Measurements from ENCODE around the gene INPP4B. TPM values are rescaled to one million over a fixed set of nuclear protein-coding genes. Genes with fewer than 3 reads are reported as not detected.

The INPP4B gene
- total and polyA plus RNA-seq, 3 donors from 2014 or later: 23.2 to 64.5 (median 55.2) TPM

- H3K27ac ChIP-seq: no peak overlapping the region
- TF ChIP-seq POLR2A (IDR thresholded peaks at IDR 0.05): no peak
- TF ChIP-seq, protein P1, sequence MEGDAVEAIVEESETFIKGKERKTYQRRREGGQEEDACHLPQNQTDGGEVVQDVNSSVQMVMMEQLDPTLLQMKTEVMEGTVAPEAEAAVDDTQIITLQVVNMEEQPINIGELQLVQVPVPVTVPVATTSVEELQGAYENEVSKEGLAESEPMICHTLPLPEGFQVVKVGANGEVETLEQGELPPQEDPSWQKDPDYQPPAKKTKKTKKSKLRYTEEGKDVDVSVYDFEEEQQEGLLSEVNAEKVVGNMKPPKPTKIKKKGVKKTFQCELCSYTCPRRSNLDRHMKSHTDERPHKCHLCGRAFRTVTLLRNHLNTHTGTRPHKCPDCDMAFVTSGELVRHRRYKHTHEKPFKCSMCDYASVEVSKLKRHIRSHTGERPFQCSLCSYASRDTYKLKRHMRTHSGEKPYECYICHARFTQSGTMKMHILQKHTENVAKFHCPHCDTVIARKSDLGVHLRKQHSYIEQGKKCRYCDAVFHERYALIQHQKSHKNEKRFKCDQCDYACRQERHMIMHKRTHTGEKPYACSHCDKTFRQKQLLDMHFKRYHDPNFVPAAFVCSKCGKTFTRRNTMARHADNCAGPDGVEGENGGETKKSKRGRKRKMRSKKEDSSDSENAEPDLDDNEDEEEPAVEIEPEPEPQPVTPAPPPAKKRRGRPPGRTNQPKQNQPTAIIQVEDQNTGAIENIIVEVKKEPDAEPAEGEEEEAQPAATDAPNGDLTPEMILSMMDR (IDR thresholded peaks at IDR 0.05): no peak
- 69 to 77% methylated on average over 9 of the region's 9 CpGs for WGBS, 2 donors
- intact Hi-C loops (cut with DNase I; ENCODE audit: low total_unique reads): no loop called here
- no peak for DNase-seq
- H3K4me1 ChIP-seq: no peaks in the 10 kb centered on the region
- H3K4me3 ChIP-seq: no peak overlapping the region
- no peaks in the 10 kb centered on the region for H3K27me3 ChIP-seq
- H3K9me3 ChIP-seq: no peaks in the 10 kb centered on the region
- H3K36me3 ChIP-seq (ENCODE audit: low read depth, missing control alignments): no peaks in the 10 kb centered on the region
Measured at GRCh38 chr4:142121448-142122350, 724.4 kb downstream of the INPP4B start.

DNA sequence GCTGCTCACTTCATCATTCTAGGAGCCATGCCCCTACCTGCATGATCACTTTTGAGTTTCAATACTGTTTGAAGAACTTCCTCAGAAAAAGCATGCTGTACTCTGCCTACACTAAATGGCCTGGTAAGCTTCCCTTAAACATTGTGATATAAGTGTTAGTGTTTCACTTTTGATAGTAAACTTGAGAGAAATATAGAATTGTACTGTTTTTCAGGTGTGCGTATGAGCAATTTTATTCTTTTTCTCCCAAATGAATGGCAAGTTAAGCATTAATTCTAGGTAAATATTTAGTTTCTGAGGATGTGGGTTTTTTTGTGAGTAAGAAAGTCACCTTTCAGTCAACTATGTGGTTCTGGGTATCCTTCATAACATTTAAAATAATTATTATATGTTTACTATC, 725.2 kb downstream of the INPP4B start:
- TF ChIP-seq, protein P1 (IDR thresholded peaks at IDR 0.05): no peak
- no peak for TF ChIP-seq POLR2A (IDR thresholded peaks at IDR 0.05)
- intact Hi-C loops (cut with DNase I; ENCODE audit: low total_unique reads): no loop called here

DNA sequence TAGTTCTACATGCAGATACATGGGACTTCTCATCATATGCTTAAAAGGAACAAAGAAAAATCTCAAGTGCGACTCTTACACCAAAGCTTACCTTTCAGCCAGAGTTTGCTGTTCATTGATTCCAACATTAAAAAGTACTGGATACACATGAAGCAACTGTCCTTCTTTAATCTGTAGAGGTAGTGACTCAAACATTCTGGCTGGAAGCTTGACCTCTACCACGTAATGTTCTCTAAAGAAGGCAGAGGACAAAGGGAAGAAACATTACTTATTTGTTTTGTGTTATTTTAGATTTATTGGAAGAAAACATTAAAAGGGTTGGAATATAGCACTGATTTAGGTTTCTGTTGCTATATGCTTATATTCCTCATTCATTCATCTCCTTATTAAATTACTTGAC, 733.6 kb downstream of the INPP4B start:
- Histone ChIP-seq H3K9me3 (no peaks in the 10 kb centered on the region), H3K36me3 (ENCODE audit: low read depth, missing control alignments) (no peaks in the 10 kb centered on the region), H3K4me3 (no peak overlapping the region), H3K27ac (no peak overlapping the region), H3K4me1 (no peaks in the 10 kb centered on the region), H3K27me3 (no peaks in the 10 kb centered on the region)
- TF ChIP-seq, protein P1 (IDR thresholded peaks at IDR 0.05): no peak
- no peak for TF ChIP-seq POLR2A (IDR thresholded peaks at IDR 0.05)
- intact Hi-C loops (cut with DNase I; ENCODE audit: low total_unique reads): no loop called here
- DNase-seq: no peak
- WGBS, 2 donors: 91 to 96% methylated on average over 2 of the region's 2 CpGs

More for the DNA sequence above, 725.2 kb downstream of the INPP4B start:
- no peak overlapping the region for H3K27ac ChIP-seq
- DNase-seq: no peak
- H3K4me3 ChIP-seq: no peak overlapping the region
- H3K36me3 ChIP-seq (ENCODE audit: low read depth, missing control alignments): no peaks in the 10 kb centered on the region
- WGBS, 2 donors: 94 to 96% methylated on average over 1 of the region's 1 CpG
- H3K27me3 ChIP-seq: no peaks in the 10 kb centered on the region
- no peaks in the 10 kb centered on the region for H3K9me3 ChIP-seq
- H3K4me1 ChIP-seq: no peaks in the 10 kb centered on the region

DNA sequence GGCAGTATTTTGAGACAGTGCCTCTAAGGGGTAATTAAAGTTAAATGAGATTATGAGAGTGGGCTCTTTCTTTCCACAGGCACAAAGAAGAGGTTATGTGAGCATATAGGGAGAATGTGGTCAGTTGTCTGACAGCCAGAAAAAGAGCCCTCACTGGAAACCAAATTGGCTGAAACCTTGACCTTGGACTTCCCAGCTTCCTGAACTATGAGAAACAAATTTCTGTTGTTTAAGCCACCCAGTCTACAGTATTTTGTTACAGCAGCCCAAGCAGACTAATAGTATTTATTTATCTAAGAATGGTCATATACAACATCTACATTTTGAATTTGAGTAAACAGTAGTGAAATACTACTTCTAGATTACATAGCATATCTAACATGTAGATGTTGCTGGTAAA, 736.0 kb downstream of the INPP4B start:
- Histone ChIP-seq H3K27me3 (no peaks in the 10 kb centered on the region), H3K36me3 (ENCODE audit: low read depth, missing control alignments) (no peaks in the 10 kb centered on the region), H3K4me1 (no peaks in the 10 kb centered on the region), H3K4me3 (no peak overlapping the region), H3K9me3 (no peaks in the 10 kb centered on the region), H3K27ac (no peak overlapping the region)
- DNase-seq: no peak
- intact Hi-C loops (cut with DNase I; ENCODE audit: low total_unique reads): no loop called here
- TF ChIP-seq, protein P1 (IDR thresholded peaks at IDR 0.05): no peak
- no peak for TF ChIP-seq POLR2A (IDR thresholded peaks at IDR 0.05)

- Histone ChIP-seq H3K4me1 (no peaks in the 10 kb centered on the region), H3K27ac (no peak overlapping the region), H3K4me3 (no peak overlapping the region), H3K27me3 (no peaks in the 10 kb centered on the region), H3K36me3 (ENCODE audit: low read depth, missing control alignments) (no peaks in the 10 kb centered on the region), H3K9me3 (no peaks in the 10 kb centered on the region)
- DNase-seq: no peak
- intact Hi-C loops (cut with DNase I; ENCODE audit: low total_unique reads): no loop called here
- TF ChIP-seq, protein P1 (IDR thresholded peaks at IDR 0.05): no peak
- TF ChIP-seq POLR2A (IDR thresholded peaks at IDR 0.05): no peak
- 80 to 89% methylated on average over 4 of the region's 4 CpGs for WGBS, 2 donors
Measured at GRCh38 chr4:142104041-142104440, 742.1 kb downstream of the INPP4B start.

Data from testis (tissue), 3 donors.